Omental fat pad (tissue), 4 donors: ENCODE results near the gene ELK3. TPM values are rescaled to one million over a fixed set of nuclear protein-coding genes. Genes with fewer than 3 reads are reported as not detected.

Source experiments
- ATAC-seq: fragments of 150-250 bp; one replicate; pipeline ENCODE4 v1.9.1; 2016; ENCODE audit warnings: mild to moderate bottlenecking, moderate library complexity; ENCODE audit not compliant: low FRiP score
- DNase-seq: peaks from one replicate; pipeline ENCODE4 v3.0.0-alpha.2; 2019; ENCODE audit warnings: low spot score
- CTCF ChIP-seq, 3 donors: fragments of 450-650 bp; IDR thresholded peaks; one replicate each; pipeline ENCODE4 v1.5.1; 2016 to 2017; ENCODE audit warnings: antibody characterized with exemption in 3 of 3, mild to moderate bottlenecking in 3 of 3, moderate library complexity in 2 of 3
- total RNA-seq, 4 donors: library from RNA; depleted of rRNA; stranded (reverse); fragments of >200 nt; gene quantifications; one replicate each; pipeline ENCODE4 v1.1.0, GENCODE V29; 2016

The ELK3 gene
- total RNA-seq, 4 donors from 2014 or later, result 22.4 to 69.7 (median 37.9) TPM

GRCh38 chr12:96195845-96196451, 1.8 kb downstream of the ELK3 start:
- TF ChIP-seq CTCF (IDR thresholded peaks at IDR 0.05), result no peak
- ATAC-seq, result no peak
- DNase-seq, result no peak

GRCh38 chr12:96196781-96197180, 2.6 kb downstream of the ELK3 start:
- no peak for TF ChIP-seq CTCF (IDR thresholded peaks at IDR 0.05)
- ATAC-seq, result no peak
- no peak for DNase-seq

- peak; percentile 64 for ATAC-seq
Measured at GRCh38 chr12:96197503-96198272, 3.5 kb downstream of the ELK3 start.

GRCh38 chr12:96198965-96199364, 4.8 kb downstream of the ELK3 start:
- DNase-seq (no peak), ATAC-seq (peak; percentile 42)
- no peak for TF ChIP-seq CTCF (IDR thresholded peaks at IDR 0.05)

More at GRCh38 chr12:96197503-96198272, 3.5 kb downstream of the ELK3 start:
- DNase-seq, result no peak
- TF ChIP-seq CTCF (IDR thresholded peaks at IDR 0.05), result no peak

GRCh38 chr12:96199464-96199863, 5.3 kb downstream of the ELK3 start:
- TF ChIP-seq CTCF (IDR thresholded peaks at IDR 0.05), result no peak
- no peak for ATAC-seq
- DNase-seq, result no peak

GRCh38 chr12:96201272-96202227, 7.4 kb downstream of the ELK3 start:
- no peak for TF ChIP-seq CTCF (IDR thresholded peaks at IDR 0.05)
- no peak for ATAC-seq
- DNase-seq, result no peak
